ENCODE measurements around the gene LYPLAL1.

DNA sequence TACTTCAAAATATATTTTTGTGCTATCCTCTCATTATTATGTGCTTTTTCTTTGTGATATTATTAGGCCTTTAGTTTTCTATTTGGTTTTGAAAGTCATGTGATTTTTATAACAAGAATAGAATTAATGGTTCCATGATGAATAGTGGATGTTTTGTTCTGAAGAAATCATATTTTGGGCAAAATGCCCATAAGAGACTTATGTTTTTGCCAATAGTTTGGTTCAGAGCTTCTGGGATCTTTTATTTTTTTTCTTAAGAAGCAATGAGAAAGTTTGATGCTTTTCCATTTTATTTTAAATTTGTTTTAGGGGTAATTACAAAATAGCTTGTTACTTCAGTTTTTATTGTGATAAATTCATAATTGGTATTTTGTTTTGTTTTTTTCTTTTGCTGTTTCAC, 49.8 kb downstream of the LYPLAL1 start:
- TF ChIP-seq, protein P1, sequence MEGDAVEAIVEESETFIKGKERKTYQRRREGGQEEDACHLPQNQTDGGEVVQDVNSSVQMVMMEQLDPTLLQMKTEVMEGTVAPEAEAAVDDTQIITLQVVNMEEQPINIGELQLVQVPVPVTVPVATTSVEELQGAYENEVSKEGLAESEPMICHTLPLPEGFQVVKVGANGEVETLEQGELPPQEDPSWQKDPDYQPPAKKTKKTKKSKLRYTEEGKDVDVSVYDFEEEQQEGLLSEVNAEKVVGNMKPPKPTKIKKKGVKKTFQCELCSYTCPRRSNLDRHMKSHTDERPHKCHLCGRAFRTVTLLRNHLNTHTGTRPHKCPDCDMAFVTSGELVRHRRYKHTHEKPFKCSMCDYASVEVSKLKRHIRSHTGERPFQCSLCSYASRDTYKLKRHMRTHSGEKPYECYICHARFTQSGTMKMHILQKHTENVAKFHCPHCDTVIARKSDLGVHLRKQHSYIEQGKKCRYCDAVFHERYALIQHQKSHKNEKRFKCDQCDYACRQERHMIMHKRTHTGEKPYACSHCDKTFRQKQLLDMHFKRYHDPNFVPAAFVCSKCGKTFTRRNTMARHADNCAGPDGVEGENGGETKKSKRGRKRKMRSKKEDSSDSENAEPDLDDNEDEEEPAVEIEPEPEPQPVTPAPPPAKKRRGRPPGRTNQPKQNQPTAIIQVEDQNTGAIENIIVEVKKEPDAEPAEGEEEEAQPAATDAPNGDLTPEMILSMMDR (IDR thresholded peaks at IDR 0.05; ENCODE audit: insufficient read depth, low read length, poor library complexity, severe bottlenecking), result no peak
- TF ChIP-seq EZH2phosphoT487 (conservative IDR thresholded peaks at IDR 0.05; ENCODE audit: low read length), result no peak

Measured in SU-DHL-6 (cell line).